ENCODE results near the gene ATXN7L2. TPM values are rescaled to one million over a fixed set of nuclear protein-coding genes. Genes with fewer than 3 reads are reported as not detected.
"Not testable (repeated sequence)": the region's sequence is repeated elsewhere in the genome, so short reads cannot be mapped to it uniquely, and the experiment has no call there.

Gene ATXN7L2
- total RNA-seq, 2 experiments from 2014 or later = 7.0 to 7.6 TPM

DNA sequence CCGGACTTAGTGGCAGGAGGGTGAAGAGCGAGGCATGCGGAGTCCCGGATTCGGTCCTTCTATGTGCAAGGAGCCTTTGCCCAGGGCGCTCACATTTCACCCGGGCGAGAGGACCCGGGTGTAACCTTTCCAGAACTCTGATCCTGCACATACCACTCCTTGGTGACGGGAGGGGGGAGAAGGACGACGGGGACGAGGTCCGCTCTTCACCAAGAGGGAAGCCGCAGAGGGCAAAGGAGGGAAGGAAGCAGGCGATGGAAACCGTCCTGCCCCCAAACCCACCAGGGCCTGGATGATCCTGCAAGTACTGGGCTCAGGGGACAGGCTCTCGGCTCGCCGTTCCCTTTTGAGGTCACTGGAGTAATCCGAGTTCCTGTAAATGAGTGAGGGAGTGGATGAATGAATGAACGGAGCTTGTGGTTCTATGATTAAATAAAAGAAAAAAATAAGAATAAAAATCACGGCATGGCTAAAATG lies 16.4 kb upstream of the ATXN7L2 start:
- H3K36me3 Mint-ChIP-seq (ENCODE audit: low read depth) = no peaks in the 10 kb centered on the region
- H3K4me1 Mint-ChIP-seq = peaks cover 6% of the 10 kb centered on the region
- no peak overlapping the region for H3K27ac Mint-ChIP-seq
- peaks cover 71% of the 10 kb centered on the region for H3K27me3 Mint-ChIP-seq
- POLR2A ChIA-PET = no interaction called here
- CTCF ChIA-PET = no interaction called here
- DNase-seq = no peak
- H3K4me3 Mint-ChIP-seq = no peak overlapping the region
- H3K9me3 Mint-ChIP-seq = no peaks in the 10 kb centered on the region

DNA sequence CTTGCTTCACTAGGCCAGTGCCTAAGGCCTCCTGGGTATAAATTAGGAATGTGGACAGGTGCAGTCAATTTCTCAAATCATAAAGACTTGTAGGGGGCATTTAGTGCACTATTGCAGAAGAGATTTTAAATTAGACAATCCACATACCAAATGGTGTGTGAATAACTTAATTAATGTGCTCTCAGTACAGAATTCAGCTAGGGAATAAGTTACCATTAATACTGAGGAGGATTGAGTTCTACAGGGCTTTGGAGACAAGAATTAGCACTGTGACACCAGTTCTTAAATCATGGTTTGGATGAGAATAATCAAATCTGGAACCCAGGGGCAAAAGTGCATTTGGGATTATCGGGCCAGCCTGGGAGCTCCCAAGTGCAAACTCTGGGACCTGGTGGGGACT lies 15.6 kb upstream of the ATXN7L2 start:
- no peak overlapping the region for H3K4me3 Mint-ChIP-seq
- H3K27me3 Mint-ChIP-seq = peaks cover 72% of the 10 kb centered on the region
- peaks cover 6% of the 10 kb centered on the region for H3K4me1 Mint-ChIP-seq
- no peak for DNase-seq
- no peaks in the 10 kb centered on the region for H3K36me3 Mint-ChIP-seq (ENCODE audit: low read depth)
- H3K27ac Mint-ChIP-seq = no peak overlapping the region
- H3K9me3 Mint-ChIP-seq = no peaks in the 10 kb centered on the region
- ChIA-PET POLR2A (interaction anchor here (1.0 to 1.2 kb wide), 2 partner anchors 16 to 81 kb away, joined by 3 read pairs; partner anchors contain the start of genes ATXN7L2 and GNAI3), CTCF (no interaction called here)

DNA sequence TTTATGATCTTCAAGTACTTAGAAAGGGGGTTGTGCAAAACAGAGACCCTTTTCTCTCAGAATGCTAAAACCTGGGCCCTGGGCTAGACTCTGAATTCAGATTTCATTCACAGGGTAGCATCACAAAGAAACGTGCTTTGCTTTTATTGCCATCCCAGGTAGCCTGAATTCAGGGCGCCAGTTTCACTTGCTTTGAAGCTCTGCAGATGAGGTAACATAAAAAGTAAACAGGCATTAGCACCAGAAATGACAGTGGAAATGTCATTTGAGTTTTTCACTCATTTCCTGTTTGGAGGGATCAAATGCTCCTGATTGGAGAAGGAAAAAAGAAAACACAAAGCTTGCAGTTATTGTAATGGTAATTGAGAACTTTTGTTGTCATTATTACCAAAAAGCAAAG lies 14.8 kb upstream of the ATXN7L2 start:
- ChIA-PET CTCF (no interaction called here), POLR2A (interaction anchor here (1.2 to 1.3 kb wide), 2 partner anchors 15 to 43 kb away, joined by 3 to 6 read pairs; partner anchors contain the start of genes ATXN7L2 and PSMA5)
- DNase-seq = no peak

DNA sequence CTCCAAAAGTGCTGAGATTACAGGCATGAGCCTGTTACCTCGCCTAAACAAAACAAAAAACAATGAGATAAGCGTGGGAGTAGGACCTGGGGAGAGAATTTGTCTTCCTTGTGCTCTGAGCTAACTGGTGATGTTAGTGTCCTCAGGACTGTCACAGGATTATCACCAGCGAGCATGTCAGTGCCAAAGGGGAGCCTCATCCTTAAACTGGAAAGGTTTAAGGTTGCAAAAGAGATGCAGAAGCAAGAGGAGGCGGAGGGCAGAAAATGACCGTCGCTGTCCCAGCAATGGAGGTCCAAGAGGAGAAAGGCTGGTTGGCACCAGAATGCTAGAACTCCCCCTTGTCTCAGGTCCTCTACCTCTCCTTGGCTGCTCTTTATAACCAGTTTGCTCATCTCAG lies 13.5 kb upstream of the ATXN7L2 start:
- Mint-ChIP-seq H3K9me3 (no peaks in the 10 kb centered on the region), H3K27ac (no peak overlapping the region), H3K4me3 (no peak overlapping the region), H3K27me3 (peaks cover 66% of the 10 kb centered on the region), H3K4me1 (peaks cover 6% of the 10 kb centered on the region), H3K36me3 (ENCODE audit: low read depth) (no peaks in the 10 kb centered on the region)
- no peak for DNase-seq
- ChIA-PET CTCF (interaction anchor here (0.6 to 0.9 kb wide), 3 partner anchors 20 to 378 kb away, joined by 3 to 4 read pairs (median 4); no protein-coding TSS in a partner anchor), POLR2A (interaction anchor here (0.7 to 1.3 kb wide), 2 partner anchors 44 to 185 kb away, joined by 3 to 6 read pairs; partner anchors contain the start of gene PSMA5)

More for the DNA sequence above, 14.8 kb upstream of the ATXN7L2 start:
- H3K27me3 Mint-ChIP-seq = peaks cover 70% of the 10 kb centered on the region
- no peak overlapping the region for H3K27ac Mint-ChIP-seq
- H3K9me3 Mint-ChIP-seq = no peaks in the 10 kb centered on the region
- peaks cover 6% of the 10 kb centered on the region for H3K4me1 Mint-ChIP-seq
- H3K36me3 Mint-ChIP-seq (ENCODE audit: low read depth) = no peaks in the 10 kb centered on the region
- no peak overlapping the region for H3K4me3 Mint-ChIP-seq

DNA sequence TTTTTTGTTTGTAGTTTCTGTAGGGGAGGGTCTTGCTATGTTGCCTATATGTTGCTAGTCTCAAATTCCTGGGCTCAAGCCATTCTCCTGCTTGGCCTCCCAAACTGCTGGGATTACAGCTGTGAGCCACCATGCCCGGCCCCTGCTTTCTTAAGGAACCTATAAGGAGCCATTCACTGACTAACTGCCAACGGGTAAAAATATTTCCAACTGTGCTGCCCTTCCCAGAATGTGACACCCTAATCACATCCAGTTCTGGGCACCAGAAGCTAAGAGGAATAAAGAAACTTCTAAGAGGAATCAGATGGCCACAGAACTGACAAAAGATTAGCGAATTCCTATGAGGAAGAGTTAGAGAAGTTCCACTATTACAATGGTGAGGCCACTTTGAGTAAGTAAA lies 10.9 kb upstream of the ATXN7L2 start:
- ChIA-PET POLR2A (no interaction called here), CTCF (interaction anchor here (1.1 kb wide), 1 partner anchor 18 kb away, joined by 3 read pairs; no protein-coding TSS in a partner anchor)
- DNase-seq = no peak
- Mint-ChIP-seq H3K27me3 (peaks cover 57% of the 10 kb centered on the region), H3K4me1 (no peaks in the 10 kb centered on the region), H3K9me3 (no peaks in the 10 kb centered on the region), H3K27ac (no peak overlapping the region), H3K36me3 (ENCODE audit: low read depth) (no peaks in the 10 kb centered on the region), H3K4me3 (no peak overlapping the region)

DNA sequence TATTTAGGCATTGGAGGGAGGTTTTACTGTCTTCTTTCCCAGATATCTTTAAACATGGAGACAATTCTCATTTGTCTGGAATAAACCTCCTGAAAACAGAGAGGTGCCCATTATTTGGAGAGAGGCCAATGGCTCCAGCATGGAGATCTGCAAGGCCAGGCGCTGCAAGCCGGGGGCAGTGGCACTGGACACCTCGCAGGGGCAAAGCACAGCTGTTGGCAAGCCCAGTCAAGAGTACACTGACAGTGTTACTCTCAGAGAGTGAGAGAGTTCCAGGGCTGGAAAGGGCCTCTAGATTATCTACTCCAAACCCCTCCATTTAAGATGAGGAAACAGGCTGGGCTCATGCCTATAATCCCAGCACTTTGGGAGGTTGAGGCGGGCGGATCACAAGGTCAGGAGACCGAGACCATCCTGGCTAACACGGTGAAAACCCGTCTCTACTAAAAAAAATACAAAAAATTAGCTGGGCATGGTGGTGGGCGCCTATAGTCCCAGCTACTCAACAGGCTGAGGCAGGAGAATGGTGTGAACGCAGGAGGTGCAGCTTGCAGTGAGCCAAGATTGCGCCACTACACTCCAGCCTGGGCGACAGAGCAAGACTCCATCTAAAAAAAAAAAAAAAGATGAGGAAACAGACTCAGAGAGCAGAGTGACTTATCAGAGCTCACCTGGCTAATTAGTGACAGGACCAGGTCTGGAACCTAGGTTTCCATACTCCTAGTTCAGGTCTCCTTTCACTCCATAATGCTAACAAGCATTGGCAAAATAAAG lies 10.2 kb upstream of the ATXN7L2 start:
- CTCF ChIA-PET = interaction anchor here (0.7 to 1.1 kb wide), 3 partner anchors 17 to 245 kb away, joined by 3 to 6 read pairs (median 3); no protein-coding TSS in a partner anchor
- H3K9me3 Mint-ChIP-seq; H3K4me1 Mint-ChIP-seq; POLR2A ChIA-PET; H3K27ac Mint-ChIP-seq; H3K36me3 Mint-ChIP-seq (ENCODE audit: low read depth); H3K4me3 Mint-ChIP-seq; DNase-seq: not testable (repeated sequence)
- peaks cover 50% of the 10 kb centered on the region for H3K27me3 Mint-ChIP-seq

DNA sequence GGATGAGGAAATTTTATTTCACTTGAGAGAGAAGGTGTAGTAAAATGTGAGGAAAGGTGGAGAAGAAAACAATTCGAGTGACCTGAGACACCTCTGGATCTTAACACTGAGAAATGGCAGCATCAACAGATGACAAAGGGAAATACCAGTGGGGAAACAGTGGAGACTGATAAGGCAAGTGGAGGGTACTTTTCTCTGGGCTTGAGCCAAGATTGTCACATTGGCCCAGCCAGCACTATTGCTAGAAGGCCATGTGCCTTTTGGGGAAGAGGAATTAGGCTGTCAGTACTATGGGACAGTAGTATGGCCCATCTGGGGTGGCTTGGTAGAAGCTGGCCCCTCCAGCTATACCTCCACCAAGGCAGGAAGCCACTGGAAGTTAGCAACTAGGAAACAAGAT lies 9.0 kb upstream of the ATXN7L2 start:
- CTCF ChIA-PET = no interaction called here
- no peak overlapping the region for H3K27ac Mint-ChIP-seq
- H3K4me3 Mint-ChIP-seq = no peak overlapping the region
- H3K9me3 Mint-ChIP-seq = no peaks in the 10 kb centered on the region
- POLR2A ChIA-PET = interaction anchor here (1.1 kb wide), 1 partner anchor 9 kb away, joined by 4 read pairs; the partner anchor contains the start of gene ATXN7L2
- peaks cover 51% of the 10 kb centered on the region for H3K27me3 Mint-ChIP-seq
- DNase-seq = no peak
- H3K4me1 Mint-ChIP-seq = peaks cover 8% of the 10 kb centered on the region
- no peaks in the 10 kb centered on the region for H3K36me3 Mint-ChIP-seq (ENCODE audit: low read depth)

DNA sequence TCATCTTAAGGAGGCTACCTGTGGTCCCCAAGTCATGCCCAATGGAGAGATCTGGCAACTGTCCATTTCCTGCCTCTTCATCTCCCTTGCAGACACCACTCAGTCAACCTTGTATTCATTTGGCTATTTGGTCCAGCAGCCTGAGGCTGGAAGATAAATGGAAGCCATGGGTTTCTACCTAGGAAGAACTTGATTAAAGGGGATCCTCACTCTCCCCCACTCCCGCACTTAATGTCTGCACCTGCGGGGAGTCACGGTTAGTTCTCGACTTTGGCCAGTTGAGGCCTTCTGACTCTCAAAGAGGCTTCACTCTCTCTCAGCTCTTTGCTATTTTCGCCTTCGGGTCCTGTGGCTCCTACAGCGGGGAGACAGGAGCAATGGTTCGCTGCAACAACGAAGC lies 8.4 kb upstream of the ATXN7L2 start:
- H3K9me3 Mint-ChIP-seq = no peaks in the 10 kb centered on the region
- H3K27ac Mint-ChIP-seq = no peak overlapping the region
- H3K4me1 Mint-ChIP-seq = peaks cover 8% of the 10 kb centered on the region
- ChIA-PET POLR2A (interaction anchor here (1.1 to 1.4 kb wide), 2 partner anchors 8 to 58 kb away, joined by 3 to 4 read pairs; partner anchors contain the start of gene ATXN7L2), CTCF (no interaction called here)
- no peak overlapping the region for H3K4me3 Mint-ChIP-seq
- peaks cover 46% of the 10 kb centered on the region for H3K27me3 Mint-ChIP-seq
- no peaks in the 10 kb centered on the region for H3K36me3 Mint-ChIP-seq (ENCODE audit: low read depth)
- DNase-seq = no peak

DNA sequence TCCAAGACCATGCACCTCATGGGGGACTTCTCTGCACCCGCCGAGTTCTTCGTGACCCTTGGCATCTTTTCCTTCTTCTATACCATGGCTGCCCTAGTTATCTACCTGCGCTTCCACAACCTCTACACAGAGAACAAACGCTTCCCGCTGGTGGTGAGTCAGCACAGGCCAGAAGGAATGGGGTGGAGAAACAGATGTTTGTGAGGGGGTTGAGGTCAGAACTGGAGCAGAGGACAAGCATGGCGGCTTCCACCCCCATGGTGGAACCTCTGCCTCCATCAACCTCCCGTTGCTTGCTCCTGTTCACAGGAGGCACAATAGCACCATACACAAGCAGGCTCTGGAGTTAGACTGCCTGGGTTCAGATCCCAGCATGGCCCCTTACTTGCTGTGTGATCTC lies 6.9 kb upstream of the ATXN7L2 start:
- ChIA-PET POLR2A (interaction anchor here (1.4 kb wide), 1 partner anchor 56 kb away, joined by 3 read pairs; no protein-coding TSS in a partner anchor), CTCF (no interaction called here)
- Mint-ChIP-seq H3K27ac (no peak overlapping the region), H3K9me3 (no peaks in the 10 kb centered on the region), H3K4me3 (no peak overlapping the region), H3K27me3 (peaks cover 41% of the 10 kb centered on the region), H3K4me1 (peaks cover 8% of the 10 kb centered on the region), H3K36me3 (ENCODE audit: low read depth) (no peaks in the 10 kb centered on the region)
- peak; percentile 11 for DNase-seq

DNA sequence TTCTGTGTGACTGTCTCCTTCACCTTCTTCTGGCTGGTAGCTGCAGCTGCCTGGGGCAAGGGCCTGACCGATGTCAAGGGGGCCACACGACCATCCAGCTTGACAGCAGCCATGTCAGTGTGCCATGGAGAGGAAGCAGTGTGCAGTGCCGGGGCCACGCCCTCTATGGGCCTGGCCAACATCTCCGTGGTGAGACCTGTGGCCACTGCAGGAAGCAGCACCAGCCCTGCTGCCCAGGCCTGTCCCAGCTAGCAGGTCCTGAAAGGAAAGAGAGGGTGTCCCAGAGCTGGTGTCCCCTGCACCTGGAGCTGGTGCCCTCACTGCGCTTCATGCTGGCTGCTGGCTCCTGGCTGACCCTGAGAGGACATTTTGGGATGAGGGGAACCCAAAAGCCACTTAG lies 5.9 kb upstream of the ATXN7L2 start:
- H3K27ac Mint-ChIP-seq = no peak overlapping the region
- no peak overlapping the region for H3K4me3 Mint-ChIP-seq
- H3K4me1 Mint-ChIP-seq = peaks cover 14% of the 10 kb centered on the region
- H3K9me3 Mint-ChIP-seq = no peaks in the 10 kb centered on the region
- peak; percentile 19 for DNase-seq
- POLR2A ChIA-PET = no interaction called here
- no peaks in the 10 kb centered on the region for H3K36me3 Mint-ChIP-seq (ENCODE audit: low read depth)
- peaks cover 40% of the 10 kb centered on the region for H3K27me3 Mint-ChIP-seq
- CTCF ChIA-PET = no interaction called here

DNA sequence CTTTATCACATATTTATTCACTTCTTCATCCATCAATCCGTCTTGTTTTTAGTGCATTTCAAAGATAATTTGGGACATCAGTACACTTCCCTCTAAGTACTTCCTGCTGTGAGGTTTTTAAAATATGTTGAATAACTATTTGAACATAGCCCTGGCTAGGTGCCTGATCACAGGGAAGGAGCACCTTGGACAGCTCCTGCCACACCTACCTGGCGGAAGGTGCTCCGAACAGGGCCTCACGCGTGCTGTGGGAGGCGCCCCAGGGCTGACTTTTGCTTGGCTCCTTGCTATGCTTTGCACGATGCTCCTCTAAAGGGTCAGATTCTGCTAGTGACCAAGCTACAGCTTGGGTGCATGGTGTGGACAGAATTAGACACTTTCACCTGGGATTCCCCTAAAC lies 4.9 kb upstream of the ATXN7L2 start:
- Mint-ChIP-seq H3K4me1 (peaks cover 22% of the 10 kb centered on the region), H3K27ac (no peak overlapping the region), H3K36me3 (ENCODE audit: low read depth) (no peaks in the 10 kb centered on the region), H3K4me3 (no peak overlapping the region), H3K27me3 (peaks cover 37% of the 10 kb centered on the region), H3K9me3 (no peaks in the 10 kb centered on the region)
- CTCF ChIA-PET = interaction anchor here (0.6 kb wide), 1 partner anchor 54 kb away, joined by 6 read pairs; no protein-coding TSS in a partner anchor
- POLR2A ChIA-PET = interaction anchor here (0.6 to 1.7 kb wide), 4 partner anchors 12 to 141 kb away, joined by 3 to 6 read pairs (median 3); partner anchors contain the start of genes AMPD2, GNAI3 and GNAT2
- DNase-seq = peak; percentile 60

DNA sequence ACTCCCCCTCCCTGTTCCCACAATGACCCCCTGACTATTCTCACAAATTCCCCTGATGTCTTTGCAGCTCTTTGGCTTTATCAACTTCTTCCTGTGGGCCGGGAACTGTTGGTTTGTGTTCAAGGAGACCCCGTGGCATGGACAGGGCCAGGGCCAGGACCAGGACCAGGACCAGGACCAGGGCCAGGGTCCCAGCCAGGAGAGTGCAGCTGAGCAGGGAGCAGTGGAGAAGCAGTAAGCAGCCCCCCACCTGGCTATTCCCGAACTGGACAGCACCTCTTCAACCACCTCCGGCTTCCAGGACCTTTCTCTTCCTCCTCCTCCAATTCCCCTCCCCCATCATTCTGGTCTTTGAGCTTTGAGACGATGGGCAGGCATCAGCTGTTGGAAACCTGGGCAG lies 4.4 kb upstream of the ATXN7L2 start:
- Mint-ChIP-seq H3K27me3 (peaks cover 35% of the 10 kb centered on the region), H3K27ac (no peak overlapping the region), H3K9me3 (no peaks in the 10 kb centered on the region), H3K4me1 (peaks cover 25% of the 10 kb centered on the region), H3K36me3 (ENCODE audit: low read depth) (no peaks in the 10 kb centered on the region), H3K4me3 (no peak overlapping the region)
- DNase-seq = peak; percentile 8
- POLR2A ChIA-PET = interaction anchor here (0.6 to 1.7 kb wide), 4 partner anchors 12 to 140 kb away, joined by 3 to 6 read pairs (median 3); partner anchors contain the start of genes AMPD2, GNAI3 and GNAT2
- CTCF ChIA-PET = interaction anchor here (1.9 kb wide), 1 partner anchor 11 kb away, joined by 6 read pairs; no protein-coding TSS in a partner anchor

DNA sequence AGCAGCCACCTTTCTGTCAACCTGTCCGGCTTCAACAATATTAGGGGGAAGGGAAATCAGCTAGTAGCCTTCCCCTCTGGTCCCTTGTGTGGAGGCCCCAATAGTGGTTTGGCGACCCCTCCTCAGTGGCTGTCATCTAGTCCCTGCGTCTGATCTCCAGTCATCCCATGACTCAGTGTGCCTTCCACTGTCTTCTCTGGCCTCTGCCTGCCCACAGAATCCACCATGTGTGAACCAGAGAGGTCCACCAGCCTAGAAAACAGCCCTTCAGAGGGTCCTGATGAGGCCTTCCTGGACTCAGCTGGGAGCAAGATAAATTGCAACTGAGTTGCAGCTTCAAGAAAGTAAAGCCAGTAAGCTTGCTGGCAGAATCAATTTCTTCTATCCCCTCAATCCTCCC lies 3.8 kb upstream of the ATXN7L2 start:
- POLR2A ChIA-PET = interaction anchor here (1.1 to 1.7 kb wide), 2 partner anchors 54 to 69 kb away, joined by 3 to 6 read pairs; partner anchors contain the start of gene GNAI3
- H3K27me3 Mint-ChIP-seq = peaks cover 30% of the 10 kb centered on the region
- H3K4me3 Mint-ChIP-seq = no peak overlapping the region
- DNase-seq = no peak
- H3K36me3 Mint-ChIP-seq (ENCODE audit: low read depth) = no peaks in the 10 kb centered on the region
- no peak overlapping the region for H3K27ac Mint-ChIP-seq
- CTCF ChIA-PET = interaction anchor here (1.9 kb wide), 1 partner anchor 10 kb away, joined by 6 read pairs; no protein-coding TSS in a partner anchor
- no peaks in the 10 kb centered on the region for H3K9me3 Mint-ChIP-seq
- H3K4me1 Mint-ChIP-seq = peaks cover 31% of the 10 kb centered on the region
